GM12892 (cell line): ENCODE results near the gene ADAM30.

Source experiments
- POLR2A ChIP-seq: IDR thresholded peaks from 2 replicates; pipeline ENCODE4 v1.6.1; 2011; ENCODE audit warnings: low read depth, low read length, control low read depth
- POLR2AphosphoS5 ChIP-seq: IDR thresholded peaks from 2 replicates; pipeline ENCODE4 v1.6.1; 2011; ENCODE audit warnings: low read depth, low read length, control low read depth
- TAF1 ChIP-seq: IDR thresholded peaks from 2 replicates; pipeline ENCODE4 v1.6.1; 2011; ENCODE audit warnings: low read depth, mild to moderate bottlenecking, control low read depth, low read length, borderline replicate concordance

GRCh38 chr1:119902775-119903442 is 6.6 kb upstream of the ADAM30 start:
- no peak for TF ChIP-seq TAF1
- TF ChIP-seq POLR2A: no peak
- TF ChIP-seq POLR2AphosphoS5: no peak
